Muscle of leg (tissue), 11 donors: ENCODE data around the gene GPRC5C. TPM values are rescaled to one million over a fixed set of nuclear protein-coding genes. Genes with fewer than 3 reads are reported as not detected.

Experiments used
- DNase-seq: peaks from one replicate; pipeline ENCODE4 v3.0.0; 2013
- H3K27ac ChIP-seq: one replicate; pipeline ENCODE4 v1.5.1; 2013; ENCODE audit warnings: mild to moderate bottlenecking, low read length, control low read depth
- H3K27me3 ChIP-seq: one replicate; pipeline ENCODE4 v1.6.1; 2013; ENCODE audit warnings: low read length; ENCODE audit not compliant: control insufficient read depth, insufficient read depth
- H3K36me3 ChIP-seq: one replicate; pipeline ENCODE4 v1.6.1; 2013; ENCODE audit warnings: low read length; ENCODE audit not compliant: control insufficient read depth, insufficient read depth
- H3K4me1 ChIP-seq: one replicate; pipeline ENCODE4 v1.6.1; 2013; ENCODE audit warnings: low read length; ENCODE audit not compliant: control insufficient read depth, insufficient read depth
- H3K4me3 ChIP-seq: one replicate; pipeline ENCODE4 v1.5.1; 2013; ENCODE audit warnings: low read length, control low read depth
- H3K9me3 ChIP-seq: replicated peaks from 2 replicates; pipeline ENCODE4 v1.6.1; 2013; ENCODE audit warnings: low read depth, low read length; ENCODE audit not compliant: control insufficient read depth
- WGBS: methylation state at CpG from one replicate; pipeline ENCODE4 v1.1.5; 2013; ENCODE audit warnings: missing lambda C conversion rate; ENCODE audit not compliant: insufficient coverage; 5-methylcytosine and 5-hydroxymethylcytosine counted together
- polyA plus RNA-seq, 8 donors: library from polyadenylated mRNA; unstranded; fragments of 120-200 nt; gene quantifications; one replicate each; pipeline versions ENCODE4 v1.2.1 to v1.2.3, GENCODE V29; 2013; ENCODE audit warnings: inconsistent platforms in 1 of 8, low replicate concordance in 1 of 8; ENCODE audit not compliant: insufficient read length in 8 of 8, insufficient read depth in 1 of 8
- total RNA-seq: library from RNA; stranded (reverse); fragments of 120-200 nt; gene quantifications from one replicate; pipeline ENCODE4 v1.2.4, GENCODE V29; 2013

GPRC5C gene
- total and polyA plus RNA-seq, 9 donors: 16.2 to 56.0 (median 34.4) TPM

- H3K27ac ChIP-seq: peak overlapping the region; percentile 85
- H3K4me3 ChIP-seq: no peak overlapping the region
- no peaks in the 10 kb centered on the region for H3K27me3 ChIP-seq
- peaks cover under 1% of the 10 kb centered on the region for H3K9me3 ChIP-seq
- H3K36me3 ChIP-seq: peaks cover 23% of the 10 kb centered on the region
- peak; percentile 87 for DNase-seq
- 6% methylated on average over 21 of the region's 28 CpGs for WGBS
- H3K4me1 ChIP-seq: peaks cover 51% of the 10 kb centered on the region
Observed at GRCh38 chr17:74442670-74443515, 11.0 kb downstream of the GPRC5C start.

- Histone ChIP-seq H3K9me3 (no peaks in the 10 kb centered on the region), H3K36me3 (peaks cover 23% of the 10 kb centered on the region), H3K27me3 (no peaks in the 10 kb centered on the region), H3K27ac (peak overlapping the region; percentile 85), H3K4me1 (peaks cover 51% of the 10 kb centered on the region), H3K4me3 (no peak overlapping the region)
- DNase-seq: no peak
- 86% methylated on average over 5 of the region's 8 CpGs for WGBS
Observed at GRCh38 chr17:74443516-74444296, 11.8 kb downstream of the GPRC5C start.

- no peak for DNase-seq
- Histone ChIP-seq H3K27me3 (no peaks in the 10 kb centered on the region), H3K27ac (peak overlapping the region; percentile 26), H3K4me1 (peaks cover 54% of the 10 kb centered on the region), H3K9me3 (no peaks in the 10 kb centered on the region), H3K36me3 (peaks cover 23% of the 10 kb centered on the region), H3K4me3 (no peak overlapping the region)
- WGBS: no CpG with 5 or more reads among the region's 12 CpGs
Observed at GRCh38 chr17:74444406-74444805, 12.5 kb downstream of the GPRC5C start.

- Histone ChIP-seq H3K27ac (no peak overlapping the region), H3K4me3 (no peak overlapping the region), H3K36me3 (peaks cover 20% of the 10 kb centered on the region), H3K9me3 (no peaks in the 10 kb centered on the region), H3K27me3 (no peaks in the 10 kb centered on the region), H3K4me1 (peaks cover 55% of the 10 kb centered on the region)
- no peak for DNase-seq
- 100% methylated on average over 1 of the region's 7 CpGs for WGBS
Observed at GRCh38 chr17:74445158-74445557, 13.3 kb downstream of the GPRC5C start.

- H3K9me3 ChIP-seq: no peaks in the 10 kb centered on the region
- no peak overlapping the region for H3K4me3 ChIP-seq
- DNase-seq: no peak
- H3K27ac ChIP-seq: peak overlapping the region; percentile 59
- WGBS: 63% methylated on average over 9 of the region's 31 CpGs
- no peaks in the 10 kb centered on the region for H3K27me3 ChIP-seq
- H3K36me3 ChIP-seq: peaks cover 10% of the 10 kb centered on the region
- peaks cover 67% of the 10 kb centered on the region for H3K4me1 ChIP-seq
Observed at GRCh38 chr17:74446551-74447500, 14.9 kb downstream of the GPRC5C start.

GRCh38 chr17:74447628-74448159 lies 15.8 kb downstream of the GPRC5C start:
- Histone ChIP-seq H3K4me3 (no peak overlapping the region), H3K4me1 (peaks cover 69% of the 10 kb centered on the region), H3K27me3 (no peaks in the 10 kb centered on the region), H3K9me3 (no peaks in the 10 kb centered on the region), H3K27ac (no peak overlapping the region), H3K36me3 (peaks cover 10% of the 10 kb centered on the region)
- 90% methylated on average over 11 of the region's 11 CpGs for WGBS
- DNase-seq: no peak

- no peak overlapping the region for H3K4me3 ChIP-seq
- WGBS: 77% methylated on average over 4 of the region's 8 CpGs
- no peaks in the 10 kb centered on the region for H3K9me3 ChIP-seq
- no peaks in the 10 kb centered on the region for H3K27me3 ChIP-seq
- DNase-seq: no peak
- peaks cover 69% of the 10 kb centered on the region for H3K4me1 ChIP-seq
- H3K36me3 ChIP-seq: peaks cover 10% of the 10 kb centered on the region
- no peak overlapping the region for H3K27ac ChIP-seq
Observed at GRCh38 chr17:74448756-74449155, 16.9 kb downstream of the GPRC5C start.

GRCh38 chr17:74449306-74449705 lies 17.4 kb downstream of the GPRC5C start:
- H3K4me1 ChIP-seq: peaks cover 66% of the 10 kb centered on the region
- H3K4me3 ChIP-seq: no peak overlapping the region
- peaks cover 10% of the 10 kb centered on the region for H3K36me3 ChIP-seq
- WGBS: 74% methylated on average over 11 of the region's 11 CpGs
- H3K9me3 ChIP-seq: no peaks in the 10 kb centered on the region
- no peaks in the 10 kb centered on the region for H3K27me3 ChIP-seq
- DNase-seq: no peak
- H3K27ac ChIP-seq: no peak overlapping the region

GRCh38 chr17:74449773-74450172 lies 17.9 kb downstream of the GPRC5C start:
- Histone ChIP-seq H3K36me3 (peaks cover 10% of the 10 kb centered on the region), H3K9me3 (no peaks in the 10 kb centered on the region), H3K4me1 (peaks cover 67% of the 10 kb centered on the region), H3K27me3 (no peaks in the 10 kb centered on the region), H3K4me3 (no peak overlapping the region), H3K27ac (no peak overlapping the region)
- 85% methylated on average over 2 of the region's 5 CpGs for WGBS
- DNase-seq: no peak
